Epithelial cell of esophagus (primary cell): ENCODE results near the gene CD2BP2.

Source experiments
- DNase-seq: peaks from one replicate; pipeline ENCODE4 v3.0.0; 2010; ENCODE audit warnings: low read depth
- H3K4me3 ChIP-seq: 2 replicates; pipeline ENCODE4 v1.5.1; 2011; ENCODE audit warnings: mild to moderate bottlenecking, low read length, control low read depth
- CTCF ChIP-seq: IDR thresholded peaks from 2 replicates; pipeline ENCODE4 v1.5.1; 2011; ENCODE audit warnings: low read depth, mild to moderate bottlenecking, low read length, control low read depth, inconsistent platforms; ENCODE audit not compliant: insufficient read depth; ENCODE audit errors: missing control alignments

The CD2BP2 gene

GRCh38 chr16:30358990-30359870 lies 4.1 kb upstream of the CD2BP2 start:
- no peak for TF ChIP-seq CTCF
- H3K4me3 ChIP-seq: no peak overlapping the region
- no peak for DNase-seq

GRCh38 chr16:30358577-30358936 lies 3.4 kb upstream of the CD2BP2 start:
- TF ChIP-seq CTCF: no peak
- DNase-seq: no peak
- H3K4me3 ChIP-seq: no peak overlapping the region

GRCh38 chr16:30357715-30358576 lies 2.8 kb upstream of the CD2BP2 start:
- DNase-seq: no peak
- no peak overlapping the region for H3K4me3 ChIP-seq
- no peak for TF ChIP-seq CTCF

GRCh38 chr16:30357085-30357714 lies 2.1 kb upstream of the CD2BP2 start:
- no peak for TF ChIP-seq CTCF
- H3K4me3 ChIP-seq: no peak overlapping the region
- DNase-seq: no peak

- peak overlapping the region; percentile 67 for H3K4me3 ChIP-seq
- no peak for TF ChIP-seq CTCF
- DNase-seq: no peak
Measured at GRCh38 chr16:30356401-30357084, 1.4 kb upstream of the CD2BP2 start.

- TF ChIP-seq CTCF: no peak
- no peak for DNase-seq
- peak overlapping the region; percentile 67 for H3K4me3 ChIP-seq
Measured at GRCh38 chr16:30355954-30356308, 823 bp upstream of the CD2BP2 start.
